ENCODE measurements around the gene TMPRSS2.
A peak's percentile ranks its signal among the peaks of the same experiment; 100 is the strongest.
"Not testable (repeated sequence)": the region's sequence is repeated elsewhere in the genome, so short reads cannot be mapped to it uniquely, and the experiment has no call there.

The TMPRSS2 gene

GRCh38 chr21:41425954-41426675 lies 81.8 kb downstream of the TMPRSS2 start, which contains the start of gene MX1:
Gene MX1, plus strand, starts transcription at chr21:41426239. Its CDS starts 5,832 bp downstream, at chr21:41432071.
- peak; percentile 68 for DNase-seq (ENCODE audit: low spot score)

- no peak for DNase-seq (ENCODE audit: low spot score)
These were observed 82.4 kb downstream of the TMPRSS2 start for GRCh38 chr21:41425588-41425953.

- not testable (repeated sequence) for DNase-seq (ENCODE audit: low spot score)
These were observed 84.7 kb downstream of the TMPRSS2 start for GRCh38 chr21:41423305-41423636.

GRCh38 chr21:41422546-41423304 lies 85.2 kb downstream of the TMPRSS2 start:
- no peak for DNase-seq (ENCODE audit: low spot score)

DNA sequence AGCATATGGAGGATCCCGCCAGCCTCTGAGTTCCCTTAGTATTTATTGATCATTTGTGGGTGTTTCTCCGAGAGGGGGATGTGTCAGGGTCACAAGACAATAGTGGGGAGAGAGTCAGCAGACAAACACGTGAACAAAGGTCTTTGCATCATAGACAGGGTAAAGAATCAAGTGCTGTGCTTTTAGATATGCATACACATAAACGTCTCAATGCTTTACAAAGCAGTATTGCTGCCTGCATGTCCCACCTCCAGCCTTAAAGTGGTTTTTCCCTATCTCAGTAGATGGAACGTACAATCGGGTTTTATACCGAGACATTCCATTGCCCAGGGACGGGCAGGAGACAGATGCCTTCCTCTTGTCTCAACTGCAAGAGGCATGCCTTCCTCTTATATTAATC lies 87.0 kb downstream of the TMPRSS2 start:
- not testable (repeated sequence) for DNase-seq (ENCODE audit: low spot score)

- peak; percentile 87 for DNase-seq (ENCODE audit: low spot score)
These were observed 87.8 kb downstream of the TMPRSS2 start for GRCh38 chr21:41419921-41420862.

GRCh38 chr21:41418956-41419680 lies 88.8 kb downstream of the TMPRSS2 start:
- DNase-seq (ENCODE audit: low spot score), result no peak

- no peak for DNase-seq (ENCODE audit: low spot score)
These were observed 89.6 kb downstream of the TMPRSS2 start for GRCh38 chr21:41418393-41418792.

GRCh38 chr21:41417505-41417904 lies 90.5 kb downstream of the TMPRSS2 start:
- DNase-seq (ENCODE audit: low spot score), result not testable (repeated sequence)
